NCI-H2227 (cell line): ENCODE data around the gene COQ3.

Source experiments
- DNase-seq: peaks from one replicate; lab custom pipeline; 2025; ENCODE audit not compliant: unreplicated experiment; lab: John Stamatoyannopoulos, UW

Gene COQ3

GRCh38 chr6:99393698-99394531, at the start of gene COQ3:
Gene COQ3 (minus strand): TSS chr6:99394195. CDS start chr6:99394179, 16 bp downstream.
- peak; percentile 87 for DNase-seq

GRCh38 chr6:99434702-99435530, 40.9 kb upstream of the COQ3 start:
- DNase-seq = peak; percentile 19

- DNase-seq = no peak
Observed at GRCh38 chr6:99432877-99433276, 38.9 kb upstream of the COQ3 start.

- DNase-seq = no peak
Observed at GRCh38 chr6:99431901-99432300, 37.9 kb upstream of the COQ3 start.

GRCh38 chr6:99427988-99428387, 34.0 kb upstream of the COQ3 start:
- DNase-seq = no peak

GRCh38 chr6:99426451-99426757, 32.4 kb upstream of the COQ3 start:
- no peak for DNase-seq

- DNase-seq = peak; percentile 81
Observed at GRCh38 chr6:99425647-99426450, 31.9 kb upstream of the COQ3 start.

GRCh38 chr6:99424761-99425646, 31.0 kb upstream of the COQ3 start, which contains the start of gene PNISR:
Gene PNISR (minus strand): TSS chr6:99425308. CDS start chr6:99414659, 10,649 bp downstream.
- peak; percentile 95 for DNase-seq

- no peak for DNase-seq
Observed at GRCh38 chr6:99424022-99424421, 30.0 kb upstream of the COQ3 start.

GRCh38 chr6:99422912-99423311, 28.9 kb upstream of the COQ3 start:
- no peak for DNase-seq

- no peak for DNase-seq
Observed at GRCh38 chr6:99416892-99417767, 23.1 kb upstream of the COQ3 start.

GRCh38 chr6:99416226-99416625, 22.2 kb upstream of the COQ3 start:
- no peak for DNase-seq

- DNase-seq = no peak
Observed at GRCh38 chr6:99415446-99415845, 21.5 kb upstream of the COQ3 start.

- DNase-seq = peak; percentile 6
Observed at GRCh38 chr6:99412065-99412464, 18.1 kb upstream of the COQ3 start.

- DNase-seq = no peak
Observed at GRCh38 chr6:99409672-99410071, 15.7 kb upstream of the COQ3 start.

- no peak for DNase-seq
Observed at GRCh38 chr6:99407076-99407475, 13.1 kb upstream of the COQ3 start.

- no peak for DNase-seq
Observed at GRCh38 chr6:99402448-99402847, 8.5 kb upstream of the COQ3 start.

GRCh38 chr6:99397287-99397686, 3.3 kb upstream of the COQ3 start:
- no peak for DNase-seq

GRCh38 chr6:99393366-99393697, 663 bp downstream of the COQ3 start:
- no peak for DNase-seq

GRCh38 chr6:99390896-99391295, 3.1 kb downstream of the COQ3 start:
- DNase-seq = no peak
